Measurements from ENCODE around the gene HIVEP3.

DNA sequence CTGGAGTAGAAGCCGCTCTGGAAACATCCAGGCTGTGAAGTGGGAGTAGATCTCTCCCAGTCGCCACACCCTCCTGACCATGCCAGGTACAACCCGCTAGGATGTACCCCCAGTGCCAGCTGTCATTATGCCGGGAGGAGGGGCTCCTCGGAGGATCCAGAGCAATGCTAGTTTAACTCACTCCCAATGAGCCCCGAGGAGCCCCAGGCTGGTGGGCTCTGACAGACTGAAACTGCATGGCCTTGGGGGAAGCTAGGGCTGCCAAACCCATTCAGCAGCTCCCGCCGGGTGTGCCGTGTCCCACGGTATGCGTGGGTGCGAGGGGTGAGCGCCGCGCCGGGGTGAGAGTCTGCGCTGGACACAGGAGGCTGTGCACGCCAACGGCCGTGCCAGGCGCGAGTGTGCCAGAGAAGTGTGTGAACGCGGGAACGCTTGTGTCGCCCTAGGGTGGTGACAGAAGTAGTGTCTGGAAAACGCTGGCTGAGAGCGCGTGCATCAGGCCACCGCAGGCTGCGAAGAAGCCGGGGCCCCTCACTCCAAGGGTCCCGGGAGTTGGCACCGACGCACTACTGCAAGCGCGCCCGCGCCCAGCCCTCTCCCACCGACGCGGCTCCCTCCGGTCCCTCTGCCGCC lies 257.2 kb downstream of the HIVEP3 start:
- no peak for TF ChIP-seq CTCF (IDR thresholded peaks at IDR 0.05)
- TF ChIP-seq POLR2A (IDR thresholded peaks at IDR 0.05) = no peak

Data from right lobe of liver (tissue), 4 donors.